Loucy (cell line): Measurements from ENCODE around the gene FBXL14.
A peak's percentile ranks its signal among the peaks of the same experiment; 100 is the strongest.

Source experiments
- H2AFZ ChIP-seq: fragments of 200-600 bp; sonication (generic); 2 replicates; pipeline ENCODE4 v1.6.0; 2016; ENCODE audit warnings: antibody characterized with exemption, mild to moderate bottlenecking, low read length, moderate library complexity
- H3F3A ChIP-seq: fragments of 200-600 bp; 2 replicates; pipeline ENCODE4 v1.6.0; 2016; ENCODE audit warnings: antibody characterized with exemption, low read depth, mild to moderate bottlenecking
- H3K27me3 ChIP-seq: fragments of 200-600 bp; sonication (generic); 2 replicates; pipeline ENCODE4 v1.6.1; 2014; ENCODE audit warnings: low read length, mild to moderate bottlenecking; ENCODE audit not compliant: insufficient read depth, poor library complexity, severe bottlenecking
- H3K36me3 ChIP-seq: fragments of 200-600 bp; sonication (generic); 2 replicates; pipeline ENCODE4 v1.6.1; 2016; ENCODE audit warnings: low read length; ENCODE audit not compliant: insufficient read depth
- H3K4me1 ChIP-seq: fragments of 200-600 bp; sonication (generic); 2 replicates; pipeline ENCODE4 v1.5.1; 2014; ENCODE audit warnings: low read length, mild to moderate bottlenecking; ENCODE audit not compliant: insufficient read depth, poor library complexity, severe bottlenecking
- H3K4me2 ChIP-seq: fragments of 200-600 bp; sonication (generic); 2 replicates; pipeline ENCODE4 v1.6.0; 2014; ENCODE audit warnings: antibody characterized with exemption, low read length, low read depth, mild to moderate bottlenecking; ENCODE audit not compliant: poor library complexity, severe bottlenecking
- H3K4me3 ChIP-seq: fragments of 200-600 bp; sonication (generic); 2 replicates; pipeline ENCODE4 v1.5.1; 2014; ENCODE audit warnings: low read length, mild to moderate bottlenecking, mixed read lengths; ENCODE audit not compliant: poor library complexity, severe bottlenecking
- H3K79me2 ChIP-seq: fragments of 200-600 bp; sonication (generic); 2 replicates; pipeline ENCODE4 v1.6.1; 2014; ENCODE audit warnings: low read length; ENCODE audit not compliant: insufficient read depth
- H3K9ac ChIP-seq: fragments of 200-600 bp; sonication (generic); 2 replicates; pipeline ENCODE4 v1.6.0; 2014; ENCODE audit warnings: mild to moderate bottlenecking, low read depth, low read length, moderate library complexity; ENCODE audit not compliant: poor library complexity, severe bottlenecking
- H3K9me2 ChIP-seq: fragments of 200-600 bp; sonication (generic); replicated peaks from 2 replicates; pipeline ENCODE4 v1.6.1; 2016; ENCODE audit warnings: low read depth, low read length, mixed read lengths
- H3K9me3 ChIP-seq: fragments of 200-600 bp; sonication (generic); 2 replicates; pipeline ENCODE4 v1.6.1; 2014; ENCODE audit warnings: mild to moderate bottlenecking, antibody characterized with exemption, low read length, low read depth; ENCODE audit not compliant: insufficient read depth
- H4K20me1 ChIP-seq: fragments of 200-600 bp; sonication (generic); 2 replicates; pipeline ENCODE4 v1.6.0; 2014; ENCODE audit warnings: antibody characterized with exemption, low read length, mild to moderate bottlenecking; ENCODE audit not compliant: insufficient read depth, poor library complexity, severe bottlenecking
- CTCF ChIP-seq: fragments of 200-600 bp; sonication (generic); conservative IDR thresholded peaks from 2 replicates; pipeline ENCODE4 v1.5.1; 2014; ENCODE audit warnings: mild to moderate bottlenecking, antibody characterized with exemption, low read length
- EZH2phosphoT487 ChIP-seq: fragments of 200-600 bp; IDR thresholded peaks from 2 replicates; pipeline ENCODE4 v1.6.1; 2018; ENCODE audit warnings: antibody characterized with exemption, mild to moderate bottlenecking, moderate library complexity, borderline replicate concordance

FBXL14 gene

GRCh38 chr12:1534748-1535147 is 59.6 kb downstream of the FBXL14 start:
- peaks cover 41% of the 10 kb centered on the region for H3K4me1 ChIP-seq
- no peaks in the 10 kb centered on the region for H3K9me3 ChIP-seq
- H3K9ac ChIP-seq: peak overlapping the region; percentile 67
- H3F3A ChIP-seq: no peaks in the 10 kb centered on the region
- H2AFZ ChIP-seq: peak overlapping the region; percentile 8; the same call in 1 of the 2 replicates
- H3K79me2 ChIP-seq: no peaks in the 10 kb centered on the region
- H3K4me3 ChIP-seq: peak overlapping the region; percentile 79
- no peaks in the 10 kb centered on the region for H3K36me3 ChIP-seq
- no peaks in the 10 kb centered on the region for H3K27me3 ChIP-seq
- peak overlapping the region; percentile 94 for H3K4me2 ChIP-seq
- H3K9me2 ChIP-seq: no peaks in the 10 kb centered on the region
- TF ChIP-seq EZH2phosphoT487: no peak
- H4K20me1 ChIP-seq: no peaks in the 10 kb centered on the region

GRCh38 chr12:1533602-1534304 is 60.6 kb downstream of the FBXL14 start:
- no peaks in the 10 kb centered on the region for H3K36me3 ChIP-seq
- H3K4me2 ChIP-seq: peak overlapping the region; percentile 94
- peaks cover 41% of the 10 kb centered on the region for H3K4me1 ChIP-seq
- no peaks in the 10 kb centered on the region for H3K27me3 ChIP-seq
- H3K9me3 ChIP-seq: no peaks in the 10 kb centered on the region
- no peaks in the 10 kb centered on the region for H3K79me2 ChIP-seq
- H2AFZ ChIP-seq: peak overlapping the region; percentile 89
- TF ChIP-seq EZH2phosphoT487 (no peak), CTCF (no peak)
- no peaks in the 10 kb centered on the region for H4K20me1 ChIP-seq
- H3F3A ChIP-seq: no peaks in the 10 kb centered on the region
- no peaks in the 10 kb centered on the region for H3K9me2 ChIP-seq
- H3K4me3 ChIP-seq: peak overlapping the region; percentile 79
- peak overlapping the region; percentile 67 for H3K9ac ChIP-seq

- H3K27me3 ChIP-seq: no peaks in the 10 kb centered on the region
- no peaks in the 10 kb centered on the region for H3K36me3 ChIP-seq
- no peaks in the 10 kb centered on the region for H4K20me1 ChIP-seq
- no peaks in the 10 kb centered on the region for H3K9me3 ChIP-seq
- peak overlapping the region; percentile 67 for H3K9ac ChIP-seq
- H3F3A ChIP-seq: no peaks in the 10 kb centered on the region
- H2AFZ ChIP-seq: peak overlapping the region; percentile 89; the same call in 1 of the 2 replicates
- H3K4me2 ChIP-seq: peak overlapping the region; percentile 94
- no peaks in the 10 kb centered on the region for H3K79me2 ChIP-seq
- peaks cover 41% of the 10 kb centered on the region for H3K4me1 ChIP-seq
- H3K9me2 ChIP-seq: no peaks in the 10 kb centered on the region
- TF ChIP-seq CTCF (peak; percentile 43; the same call in 1 of the 2 replicates), EZH2phosphoT487 (no peak)
- H3K4me3 ChIP-seq: peak overlapping the region; percentile 79
Measured at GRCh38 chr12:1533205-1533601, 61.2 kb downstream of the FBXL14 start.
